ENCODE measurements around the gene PNKP.

The PNKP gene

DNA sequence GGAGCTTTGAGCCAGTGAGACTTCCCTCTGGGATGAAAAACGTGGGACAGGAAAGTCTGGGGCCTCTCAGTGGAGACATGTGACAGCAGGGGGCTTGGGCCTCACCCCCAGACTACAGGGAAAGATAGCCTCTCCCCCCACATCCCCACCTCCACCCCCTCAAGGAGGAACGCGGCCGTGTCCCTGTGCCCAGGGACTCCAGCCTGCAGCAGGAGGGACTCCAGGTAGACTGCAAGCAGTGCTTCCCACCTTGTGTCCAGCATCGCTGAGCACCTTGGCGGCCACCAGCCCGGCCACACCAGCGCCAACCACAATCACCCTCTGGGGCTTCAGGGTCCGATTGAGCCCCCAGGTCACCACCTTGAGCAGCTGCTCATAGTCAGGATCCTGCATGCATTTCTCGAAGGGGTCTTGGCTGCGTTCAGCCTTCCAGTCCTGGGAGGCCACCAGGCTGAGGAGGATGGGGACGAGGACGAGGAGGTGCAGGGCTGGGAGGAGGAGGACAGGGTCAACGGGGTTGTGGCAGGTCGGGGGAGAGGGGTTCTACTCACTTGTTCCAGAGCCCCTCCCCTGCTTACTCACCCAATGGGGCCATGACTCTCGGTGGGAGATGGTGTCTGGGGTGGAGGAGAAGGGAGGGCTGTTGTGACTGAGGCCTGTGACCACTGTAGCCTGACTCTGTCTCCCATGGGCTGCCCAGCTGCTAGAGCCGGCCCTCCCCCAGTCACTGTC, 28.4 kb upstream of the PNKP start:
- H3K4me1 Mint-ChIP-seq = peaks cover 60% of the 10 kb centered on the region
- H3K27me3 Mint-ChIP-seq = no peaks in the 10 kb centered on the region
- no peak for DNase-seq
- H3K27ac Mint-ChIP-seq = peak overlapping the region; percentile 93
- ATAC-seq = no peak
- H3K9me3 Mint-ChIP-seq = no peaks in the 10 kb centered on the region
- H3K4me3 Mint-ChIP-seq = peak overlapping the region; percentile 80
- peaks cover 3% of the 10 kb centered on the region for H3K36me3 Mint-ChIP-seq (ENCODE audit: low read depth)

DNA sequence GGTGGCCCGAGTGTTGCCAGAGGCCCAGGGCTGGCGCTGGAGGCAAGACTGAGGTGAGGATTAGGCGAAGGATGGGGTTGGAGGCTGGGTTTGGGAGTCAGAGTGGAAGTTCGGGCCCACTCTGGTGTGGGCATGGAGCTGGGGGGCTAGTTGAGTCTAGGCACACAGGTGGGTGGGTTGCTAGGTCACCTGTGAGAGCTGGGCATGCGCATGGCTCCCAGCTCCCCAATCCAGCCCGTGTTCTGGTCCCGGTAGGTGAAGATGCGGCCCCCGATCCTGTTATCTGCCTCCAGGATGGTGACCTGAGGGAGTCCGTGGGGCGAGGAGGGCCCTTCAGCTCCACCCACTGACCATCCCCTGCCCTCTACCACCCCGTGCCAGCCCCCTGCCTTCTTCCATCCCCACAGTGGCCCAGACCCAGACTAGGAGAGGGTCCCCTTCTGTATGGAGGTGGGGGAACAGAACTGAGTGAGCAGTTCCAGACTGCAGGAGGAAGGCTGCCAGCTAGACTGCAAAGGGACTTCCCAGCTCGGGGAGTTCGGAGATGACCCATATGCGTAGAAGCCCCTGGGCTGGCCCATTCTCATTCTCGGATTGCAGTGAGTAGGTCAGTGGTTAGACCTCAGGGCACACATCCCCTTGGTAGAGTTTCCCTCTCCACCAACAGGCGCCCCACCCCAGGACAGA, 27.6 kb upstream of the PNKP start:
- peaks cover 58% of the 10 kb centered on the region for H3K4me1 Mint-ChIP-seq
- peaks cover 3% of the 10 kb centered on the region for H3K36me3 Mint-ChIP-seq (ENCODE audit: low read depth)
- H3K27ac Mint-ChIP-seq = peak overlapping the region; percentile 76
- H3K4me3 Mint-ChIP-seq = peak overlapping the region; percentile 80
- no peaks in the 10 kb centered on the region for H3K27me3 Mint-ChIP-seq
- DNase-seq (peak; percentile 62), ATAC-seq (peak; percentile 30)
- H3K9me3 Mint-ChIP-seq = no peaks in the 10 kb centered on the region

DNA sequence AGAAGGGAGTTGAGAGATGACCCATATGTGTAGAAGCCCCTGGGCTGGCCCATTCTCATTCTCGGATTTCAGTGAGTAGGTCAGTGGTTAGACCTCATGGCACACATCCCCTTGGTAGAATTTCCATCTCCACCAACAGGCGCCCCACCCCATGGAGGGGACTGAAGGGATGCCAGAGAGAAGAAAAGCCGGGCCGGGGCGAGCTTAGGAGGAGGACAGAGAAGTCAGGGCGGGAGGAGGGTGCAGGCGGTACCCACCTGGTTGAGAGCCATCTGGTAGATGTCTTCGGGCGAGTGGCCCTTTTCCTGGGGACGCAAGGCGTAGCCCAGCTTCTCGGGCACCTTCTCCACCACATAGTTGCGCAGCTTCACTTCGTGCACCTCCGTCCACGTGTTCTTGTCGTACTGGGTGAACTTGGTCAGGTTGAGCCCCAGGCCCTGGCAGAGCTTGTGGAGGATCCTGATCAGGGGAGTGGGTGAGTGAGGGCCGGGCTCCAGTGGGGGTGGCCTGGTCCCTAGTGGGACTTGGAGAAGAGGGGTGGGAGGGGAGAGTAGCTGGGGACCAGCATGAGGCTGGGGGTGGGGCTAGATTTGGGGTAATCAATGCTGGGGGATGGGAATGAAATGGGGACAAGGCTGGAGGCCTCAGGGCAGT, 26.8 kb upstream of the PNKP start:
- H3K27me3 Mint-ChIP-seq = no peaks in the 10 kb centered on the region
- ATAC-seq (no peak), DNase-seq (peak; percentile 28)
- H3K36me3 Mint-ChIP-seq (ENCODE audit: low read depth) = peaks cover 6% of the 10 kb centered on the region
- H3K9me3 Mint-ChIP-seq = no peaks in the 10 kb centered on the region
- H3K27ac Mint-ChIP-seq = peak overlapping the region; percentile 31
- H3K4me1 Mint-ChIP-seq = peaks cover 61% of the 10 kb centered on the region
- H3K4me3 Mint-ChIP-seq = peak overlapping the region; percentile 80

DNA sequence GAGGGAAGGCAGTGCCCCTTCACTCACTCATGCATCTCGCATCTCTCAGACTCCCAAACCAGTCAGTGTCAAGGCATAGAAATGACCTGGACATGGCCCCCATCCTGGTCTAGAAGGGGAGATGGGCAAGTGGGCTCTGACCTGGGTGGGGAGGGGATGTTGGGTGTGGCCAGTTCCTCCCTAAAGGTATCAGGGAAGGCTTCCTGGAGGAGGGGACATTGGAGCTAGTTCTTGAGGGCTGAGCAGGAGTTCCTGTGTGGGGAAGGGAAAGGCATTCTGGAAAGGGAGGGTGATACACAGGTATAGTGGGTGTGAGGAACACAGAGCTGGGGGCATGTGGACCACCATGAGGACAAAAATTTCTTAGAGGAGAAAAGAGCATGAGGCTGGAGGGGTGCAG, 25.3 kb upstream of the PNKP start:
- Mint-ChIP-seq H3K4me1 (peaks cover 51% of the 10 kb centered on the region), H3K27ac (peak overlapping the region; percentile 23), H3K9me3 (no peaks in the 10 kb centered on the region), H3K36me3 (ENCODE audit: low read depth) (peaks cover 7% of the 10 kb centered on the region), H3K4me3 (peak overlapping the region; percentile 27), H3K27me3 (no peaks in the 10 kb centered on the region)
- ATAC-seq = no peak
- no peak for DNase-seq

DNA sequence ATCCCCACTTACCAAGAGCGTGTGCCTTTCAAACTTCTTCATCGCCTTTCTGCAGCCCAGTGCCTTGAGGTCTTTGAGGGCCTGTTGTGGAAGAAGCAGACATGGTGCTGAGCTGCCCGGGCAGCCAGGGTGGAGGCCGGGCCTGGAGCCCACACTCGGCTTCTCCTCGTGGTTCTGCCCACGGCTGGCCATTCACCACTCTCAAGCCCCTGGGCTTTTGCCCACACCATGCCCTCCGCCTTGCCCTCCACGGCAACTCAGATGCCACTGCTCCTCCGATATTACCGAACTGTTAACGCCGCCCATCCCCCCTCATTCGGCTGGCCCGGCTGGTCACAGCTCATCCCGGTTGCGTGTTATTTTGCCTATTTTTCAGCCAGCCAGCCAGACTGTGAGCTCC, 24.0 kb upstream of the PNKP start:
- H3K36me3 Mint-ChIP-seq (ENCODE audit: low read depth) = peaks cover 8% of the 10 kb centered on the region
- H3K4me1 Mint-ChIP-seq = peaks cover 38% of the 10 kb centered on the region
- DNase-seq = no peak
- no peak for ATAC-seq
- no peak overlapping the region for H3K4me3 Mint-ChIP-seq
- no peaks in the 10 kb centered on the region for H3K27me3 Mint-ChIP-seq
- H3K9me3 Mint-ChIP-seq = no peaks in the 10 kb centered on the region
- no peak overlapping the region for H3K27ac Mint-ChIP-seq

DNA sequence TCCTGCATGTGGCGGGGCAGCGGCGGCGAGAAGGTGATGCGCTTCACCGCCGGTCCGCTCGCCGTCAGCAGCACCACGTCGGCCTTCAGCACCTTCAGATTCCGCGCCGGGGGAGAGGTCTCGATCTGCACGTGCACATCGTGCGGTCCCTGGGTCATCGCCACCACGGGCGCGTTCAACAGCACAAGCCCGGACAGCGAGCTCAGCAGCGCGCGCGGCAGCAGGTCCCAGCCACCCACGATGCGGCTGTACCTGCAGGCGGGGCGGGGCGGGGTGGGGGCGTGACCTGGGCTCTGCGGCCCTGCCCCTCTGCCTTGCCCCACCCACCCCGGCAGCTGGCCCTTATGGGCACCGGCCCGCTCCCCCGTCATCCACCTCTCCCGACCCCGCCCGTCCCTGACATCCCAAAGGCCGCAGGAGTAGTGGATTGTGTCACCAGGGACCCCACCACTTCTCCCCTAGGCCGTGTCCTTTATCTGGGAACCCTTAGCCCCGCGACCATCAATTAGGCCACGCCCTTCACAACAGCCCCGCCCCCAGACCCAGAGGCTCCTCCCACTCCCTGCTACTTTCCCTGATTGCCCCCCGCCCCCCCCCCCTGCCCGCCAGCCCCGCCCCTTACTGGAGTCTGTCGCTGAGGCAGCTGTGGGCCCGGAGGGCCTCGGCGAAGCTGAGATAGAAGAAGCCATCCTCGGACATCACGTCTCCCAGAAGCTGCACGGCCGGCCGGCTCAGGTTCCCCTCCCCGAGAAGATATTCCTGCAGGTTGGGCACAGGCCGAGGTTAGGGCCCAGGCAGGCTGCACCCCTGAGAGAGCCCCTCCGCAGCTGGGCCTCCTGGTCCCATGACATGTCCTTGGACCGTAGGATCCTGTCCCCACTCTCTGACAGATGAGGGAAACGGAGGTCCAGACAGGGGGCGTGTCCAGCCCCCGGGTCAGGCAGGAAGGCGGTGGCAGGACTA, 23.3 kb upstream of the PNKP start:
- H3K9me3 Mint-ChIP-seq = no peaks in the 10 kb centered on the region
- peaks cover 11% of the 10 kb centered on the region for H3K36me3 Mint-ChIP-seq (ENCODE audit: low read depth)
- ATAC-seq (peak; percentile 54), DNase-seq (peak; percentile 64)
- H3K27ac Mint-ChIP-seq = peak overlapping the region; percentile 59
- no peaks in the 10 kb centered on the region for H3K27me3 Mint-ChIP-seq
- H3K4me3 Mint-ChIP-seq = peak overlapping the region; percentile 63
- peaks cover 30% of the 10 kb centered on the region for H3K4me1 Mint-ChIP-seq

DNA sequence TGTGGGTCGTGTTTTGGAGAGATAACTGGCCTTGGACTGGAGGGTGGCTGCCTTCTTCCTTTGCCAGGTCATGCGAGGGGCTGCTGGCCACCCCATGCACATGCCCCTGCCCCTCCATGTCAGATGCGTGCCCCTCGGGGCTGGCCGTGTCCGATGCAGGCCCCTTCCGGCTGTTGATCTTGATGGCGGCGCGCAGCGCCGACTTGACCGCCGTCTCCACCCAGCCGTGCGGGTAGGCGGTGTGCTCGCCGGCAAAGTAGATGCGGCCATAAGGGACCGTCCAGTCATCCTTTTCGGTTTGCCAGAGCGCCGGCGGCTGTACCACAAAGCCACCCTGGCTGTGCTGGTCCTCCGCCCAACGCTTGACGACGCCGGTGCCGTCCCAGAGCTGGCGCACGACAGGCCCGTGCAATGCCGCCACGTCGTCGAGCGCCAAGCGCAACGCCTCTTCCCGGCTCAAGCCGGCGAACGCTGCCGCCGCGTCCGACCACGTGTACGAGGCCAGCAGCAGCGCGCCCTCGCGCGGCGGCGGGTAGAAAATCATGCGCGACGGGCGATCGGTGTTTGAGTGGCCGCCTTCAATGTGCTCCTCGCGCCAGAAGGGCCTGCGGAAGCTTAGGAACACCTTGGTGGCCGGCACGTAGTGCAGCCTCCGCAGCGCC, 22.4 kb upstream of the PNKP start:
- Mint-ChIP-seq H3K36me3 (ENCODE audit: low read depth) (peaks cover 15% of the 10 kb centered on the region), H3K27me3 (no peaks in the 10 kb centered on the region), H3K27ac (peak overlapping the region; percentile 59), H3K9me3 (no peaks in the 10 kb centered on the region), H3K4me1 (peaks cover 24% of the 10 kb centered on the region), H3K4me3 (peak overlapping the region; percentile 63)
- ATAC-seq (peak; percentile 53), DNase-seq (peak; percentile 78)

DNA sequence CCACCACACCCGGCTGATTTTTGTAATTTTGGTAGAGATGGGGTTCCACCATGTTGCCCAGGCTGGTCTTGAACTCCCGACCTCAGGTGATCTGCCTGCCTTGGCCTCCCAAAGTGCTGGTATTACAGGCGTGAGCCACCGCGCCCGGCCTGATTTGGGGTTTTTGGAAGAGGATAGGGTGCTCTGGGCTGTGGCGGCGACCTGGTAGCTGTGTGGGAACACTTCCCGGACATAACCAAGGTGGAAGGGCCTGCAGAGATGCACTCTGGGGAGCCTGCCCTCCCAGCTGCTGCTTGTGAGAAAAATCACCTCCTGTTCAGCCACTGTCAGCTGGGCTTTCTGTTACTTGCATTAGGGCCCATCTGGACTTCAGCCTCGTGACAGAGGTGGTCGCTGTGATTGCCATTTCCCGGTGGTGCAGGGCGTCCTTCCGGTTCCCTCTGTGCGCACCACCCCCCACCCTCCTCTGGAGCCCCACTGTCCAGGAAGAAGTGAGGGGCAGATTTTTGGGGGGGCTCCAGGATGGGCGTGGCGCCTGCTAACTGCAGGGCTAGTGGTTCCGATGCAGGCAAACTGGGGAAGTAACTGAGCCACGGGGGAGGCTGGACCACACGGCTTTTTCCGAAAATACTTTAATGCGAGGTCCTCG, 21.8 kb upstream of the PNKP start:
- H3K36me3 Mint-ChIP-seq (ENCODE audit: low read depth) = peaks cover 18% of the 10 kb centered on the region
- DNase-seq = no peak
- H3K4me3 Mint-ChIP-seq = no peak overlapping the region
- H3K4me1 Mint-ChIP-seq = peaks cover 19% of the 10 kb centered on the region
- no peak overlapping the region for H3K27ac Mint-ChIP-seq
- no peak for ATAC-seq
- H3K9me3 Mint-ChIP-seq = no peaks in the 10 kb centered on the region
- no peaks in the 10 kb centered on the region for H3K27me3 Mint-ChIP-seq

DNA sequence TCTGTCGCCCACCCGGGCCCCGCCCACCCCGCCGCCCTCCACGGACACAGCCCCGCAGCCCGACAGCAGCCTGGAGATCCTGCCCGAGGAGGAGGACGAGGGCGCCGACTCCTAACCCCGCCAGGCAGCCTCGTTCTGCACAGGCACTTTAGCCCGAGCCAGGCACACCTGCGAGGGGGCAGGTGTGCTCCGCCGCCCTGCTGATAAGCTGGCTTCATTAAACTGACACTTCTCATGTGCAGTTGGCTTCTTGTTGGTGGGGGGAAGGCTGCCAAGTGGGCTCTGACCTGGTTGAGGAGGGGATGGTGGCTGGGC, 21.1 kb upstream of the PNKP start:
- Mint-ChIP-seq H3K4me1 (peaks cover 15% of the 10 kb centered on the region), H3K27me3 (no peaks in the 10 kb centered on the region), H3K4me3 (no peak overlapping the region), H3K27ac (no peak overlapping the region), H3K36me3 (ENCODE audit: low read depth) (peaks cover 19% of the 10 kb centered on the region), H3K9me3 (no peaks in the 10 kb centered on the region)
- no peak for DNase-seq
- no peak for ATAC-seq

DNA sequence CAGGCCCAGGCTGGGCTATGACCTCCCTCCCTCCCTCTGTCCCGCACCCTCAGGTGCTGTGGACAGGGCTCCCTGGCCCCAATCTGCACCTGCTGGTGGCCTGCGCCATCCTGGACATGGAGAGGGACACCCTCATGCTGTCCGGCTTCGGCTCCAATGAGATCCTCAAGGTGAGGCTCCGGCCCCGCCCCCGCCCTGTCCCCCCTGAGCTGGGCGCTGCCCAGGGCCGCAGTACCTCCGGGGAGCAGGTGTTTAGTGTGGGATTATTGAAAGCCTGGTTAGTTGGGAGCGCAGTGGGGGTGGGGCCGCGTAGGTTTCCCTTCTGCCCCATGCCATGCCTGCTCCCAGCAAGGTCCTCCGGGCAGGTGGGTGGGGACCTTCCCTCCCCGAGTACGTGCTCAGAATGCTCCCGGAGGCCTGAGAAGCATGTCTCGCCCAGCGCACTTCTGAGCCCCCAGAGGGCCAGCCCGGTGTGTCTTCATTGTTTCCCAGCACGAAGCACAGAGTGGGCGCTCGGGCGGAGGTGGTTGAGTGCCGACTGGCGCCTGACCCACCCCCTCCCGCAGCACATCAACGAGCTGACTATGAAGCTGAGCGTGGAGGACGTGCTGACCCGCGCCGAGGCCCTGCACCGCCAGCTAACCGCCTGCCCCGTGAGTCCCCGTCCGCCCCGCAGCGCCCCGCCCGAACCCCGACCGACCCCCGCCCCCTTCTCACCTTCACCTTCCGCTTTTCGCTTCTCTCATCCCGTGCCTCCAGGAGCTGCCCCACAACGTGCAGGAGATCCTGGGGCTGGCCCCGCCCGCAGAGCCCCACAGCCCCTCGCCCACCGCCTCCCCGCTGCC, 20.5 kb upstream of the PNKP start:
- Mint-ChIP-seq H3K27me3 (no peaks in the 10 kb centered on the region), H3K4me1 (peaks cover 12% of the 10 kb centered on the region), H3K9me3 (no peaks in the 10 kb centered on the region), H3K36me3 (ENCODE audit: low read depth) (peaks cover 21% of the 10 kb centered on the region), H3K4me3 (no peak overlapping the region), H3K27ac (no peak overlapping the region)
- no peak for DNase-seq
- no peak for ATAC-seq

DNA sequence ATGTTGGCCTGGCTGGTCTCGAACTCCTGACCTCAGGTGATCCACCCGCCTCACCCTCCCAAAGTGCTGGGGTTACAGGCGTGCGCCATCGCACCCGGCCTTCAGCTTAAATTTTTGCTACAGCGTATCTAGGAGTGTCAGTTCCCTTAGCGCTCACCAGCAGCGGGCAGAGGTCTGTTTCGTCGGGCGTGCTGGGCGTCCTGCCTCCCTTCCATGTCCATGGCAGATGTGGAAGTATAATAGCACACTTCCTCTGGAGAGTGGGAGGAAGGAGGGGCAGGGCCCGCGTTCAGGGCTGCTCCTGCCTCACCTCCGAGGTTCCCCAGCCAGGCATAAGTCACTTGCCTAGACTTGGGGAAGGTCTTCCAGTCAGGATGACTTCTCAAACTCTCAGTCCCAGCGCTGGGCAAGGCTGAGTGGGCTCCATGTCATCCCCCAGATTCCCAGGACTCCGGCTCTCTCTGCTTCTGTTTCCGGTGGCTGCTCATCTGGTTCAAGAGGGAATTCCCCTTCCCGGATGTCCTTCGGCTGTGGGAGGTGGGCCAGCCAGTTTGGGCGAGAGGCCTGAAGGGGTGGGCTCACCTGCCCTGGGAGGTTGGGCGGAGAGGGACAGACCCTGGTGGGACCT, 19.8 kb upstream of the PNKP start:
- peaks cover 10% of the 10 kb centered on the region for H3K4me1 Mint-ChIP-seq
- no peak overlapping the region for H3K4me3 Mint-ChIP-seq
- DNase-seq = no peak
- no peaks in the 10 kb centered on the region for H3K9me3 Mint-ChIP-seq
- no peak overlapping the region for H3K27ac Mint-ChIP-seq
- H3K36me3 Mint-ChIP-seq (ENCODE audit: low read depth) = peaks cover 21% of the 10 kb centered on the region
- ATAC-seq = no peak
- no peaks in the 10 kb centered on the region for H3K27me3 Mint-ChIP-seq

DNA sequence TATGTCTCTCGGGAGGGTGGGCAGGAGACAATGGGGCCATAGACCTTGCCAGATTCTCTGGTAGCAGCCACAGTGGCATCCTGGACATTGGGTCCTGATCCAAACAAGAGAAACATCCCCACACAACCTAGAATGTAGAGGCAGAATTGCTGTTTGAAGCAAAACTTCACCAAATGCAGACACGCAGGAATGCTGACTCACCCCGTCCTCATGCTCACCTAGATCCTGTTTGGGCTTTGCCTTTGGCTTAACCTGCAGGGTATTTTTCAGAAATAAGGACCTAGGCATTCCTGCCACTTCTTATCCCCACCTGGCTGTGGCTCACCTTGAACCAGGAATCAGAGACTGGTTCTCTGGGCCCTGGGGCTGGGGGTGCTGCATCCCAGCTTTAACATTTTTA, 17.4 kb upstream of the PNKP start:
- H3K27ac Mint-ChIP-seq = no peak overlapping the region

More for the DNA sequence above, 17.4 kb upstream of the PNKP start:
- H3K4me3 Mint-ChIP-seq = no peak overlapping the region
- H3K9me3 Mint-ChIP-seq = no peaks in the 10 kb centered on the region
- ATAC-seq = no peak
- DNase-seq = no peak
- no peaks in the 10 kb centered on the region for H3K27me3 Mint-ChIP-seq
- peaks cover 27% of the 10 kb centered on the region for H3K36me3 Mint-ChIP-seq (ENCODE audit: low read depth)
- peaks cover 3% of the 10 kb centered on the region for H3K4me1 Mint-ChIP-seq
